ENCODE data around the gene ST6GALNAC5.

Gene ST6GALNAC5

GRCh38 chr1:77056525-77056924 is 189.2 kb downstream of the ST6GALNAC5 start:
- no peak for DNase-seq

GRCh38 chr1:77057994-77058585 is 190.8 kb downstream of the ST6GALNAC5 start:
- DNase-seq = no peak

- no peak for DNase-seq
Observed at GRCh38 chr1:77060000-77060399, 192.7 kb downstream of the ST6GALNAC5 start.

GRCh38 chr1:77061162-77061561 is 193.9 kb downstream of the ST6GALNAC5 start:
- DNase-seq = no peak

- DNase-seq = no peak
Observed at GRCh38 chr1:77063118-77063517, 195.8 kb downstream of the ST6GALNAC5 start.

GRCh38 chr1:77064246-77064645 is 197.0 kb downstream of the ST6GALNAC5 start:
- no peak for DNase-seq

- DNase-seq = no peak
Observed at GRCh38 chr1:77065693-77066342, 198.5 kb downstream of the ST6GALNAC5 start.

- no peak for DNase-seq
Observed at GRCh38 chr1:77068013-77068412, 200.7 kb downstream of the ST6GALNAC5 start.

- DNase-seq = no peak
Observed at GRCh38 chr1:77076759-77077158, 209.5 kb downstream of the ST6GALNAC5 start.

- no peak for DNase-seq
Observed at GRCh38 chr1:77081834-77082233, 214.6 kb downstream of the ST6GALNAC5 start.

GRCh38 chr1:77084457-77084856 is 217.2 kb downstream of the ST6GALNAC5 start:
- no peak for DNase-seq

GRCh38 chr1:77085109-77085508 is 217.8 kb downstream of the ST6GALNAC5 start:
- no peak for DNase-seq

GRCh38 chr1:77089756-77090155 is 222.5 kb downstream of the ST6GALNAC5 start:
- no peak for DNase-seq

- DNase-seq = no peak
Observed at GRCh38 chr1:77095236-77095635, 228.0 kb downstream of the ST6GALNAC5 start.

GRCh38 chr1:77096496-77097255 is 229.4 kb downstream of the ST6GALNAC5 start:
- DNase-seq = no peak

GRCh38 chr1:77100875-77101274 is 233.6 kb downstream of the ST6GALNAC5 start:
- DNase-seq = no peak

GRCh38 chr1:77103486-77103885 is 236.2 kb downstream of the ST6GALNAC5 start:
- DNase-seq = no peak

- DNase-seq = no peak
Observed at GRCh38 chr1:77104672-77105071, 237.4 kb downstream of the ST6GALNAC5 start.
